Osteoblast (primary cell): Measurements from ENCODE around the gene MAN1B1. TPM values are rescaled to one million over a fixed set of nuclear protein-coding genes. Genes with fewer than 3 reads are reported as not detected.
A peak's percentile ranks its signal among the peaks of the same experiment; 100 is the strongest.

Source experiments
- DNase-seq: peaks from one replicate; pipeline ENCODE4 v3.0.0; 2011; ENCODE audit warnings: low spot score, mixed read lengths; ENCODE audit not compliant: insufficient read length; ENCODE audit errors: missing footprints
- H2AFZ ChIP-seq: 2 replicates; pipeline ENCODE4 v1.6.0; 2011; ENCODE audit warnings: mild to moderate bottlenecking, low read length
- H3K27ac ChIP-seq: 2 replicates; pipeline ENCODE4 v1.5.1; 2011; ENCODE audit warnings: mild to moderate bottlenecking, low read depth, low read length, moderate library complexity
- H3K27me3 ChIP-seq: 2 replicates; pipeline ENCODE4 v1.6.0; 2012; ENCODE audit warnings: mild to moderate bottlenecking, control low read depth, inconsistent platforms, low read length, moderate library complexity; ENCODE audit not compliant: insufficient read depth
- H3K36me3 ChIP-seq: 2 replicates; pipeline ENCODE4 v1.5.1; 2011; ENCODE audit warnings: mild to moderate bottlenecking, low read length, control low read depth, moderate library complexity; ENCODE audit not compliant: insufficient read depth
- H3K4me1 ChIP-seq: 2 replicates; pipeline ENCODE4 v1.5.1; 2011; ENCODE audit warnings: mild to moderate bottlenecking, low read length, control low read depth, moderate library complexity; ENCODE audit not compliant: insufficient read depth
- H3K4me2 ChIP-seq: 2 replicates; pipeline ENCODE4 v1.6.0; 2011; ENCODE audit warnings: mild to moderate bottlenecking, low read length; ENCODE audit not compliant: insufficient read depth
- H3K4me3 ChIP-seq: fragments of 200-600 bp; sonication (generic); 3 replicates; pipeline ENCODE4 v1.5.1; 2012; ENCODE audit warnings: mild to moderate bottlenecking, low read length, inconsistent platforms; ENCODE audit not compliant: insufficient read depth
- H3K79me2 ChIP-seq: 2 replicates; pipeline ENCODE4 v1.6.0; 2012; ENCODE audit warnings: mild to moderate bottlenecking, low read length, control low read depth, inconsistent platforms; ENCODE audit not compliant: insufficient read depth
- H3K9me3 ChIP-seq: 2 replicates; pipeline ENCODE4 v1.5.1; 2011; ENCODE audit warnings: low read depth, low read length, control low read depth
- H4K20me1 ChIP-seq: 2 replicates; pipeline ENCODE4 v1.6.0; 2012; ENCODE audit warnings: mild to moderate bottlenecking, low read length, control low read depth; ENCODE audit not compliant: insufficient read depth
- total RNA-seq: library from RNA; depleted of rRNA; stranded (reverse); fragments of >200 nt; gene quantifications from 2 replicates; pipeline ENCODE4 v1.2.3, GENCODE V29; 2012
- TF ChIP-seq, protein P1 (sequence below): IDR thresholded peaks from 2 replicates; pipeline ENCODE4 v1.5.1; 2011; ENCODE audit warnings: mild to moderate bottlenecking, low read depth, low read length, moderate library complexity; ENCODE audit errors: extremely low read depth

Gene MAN1B1
- total RNA-seq, 1 donor = 94.1 TPM

DNA sequence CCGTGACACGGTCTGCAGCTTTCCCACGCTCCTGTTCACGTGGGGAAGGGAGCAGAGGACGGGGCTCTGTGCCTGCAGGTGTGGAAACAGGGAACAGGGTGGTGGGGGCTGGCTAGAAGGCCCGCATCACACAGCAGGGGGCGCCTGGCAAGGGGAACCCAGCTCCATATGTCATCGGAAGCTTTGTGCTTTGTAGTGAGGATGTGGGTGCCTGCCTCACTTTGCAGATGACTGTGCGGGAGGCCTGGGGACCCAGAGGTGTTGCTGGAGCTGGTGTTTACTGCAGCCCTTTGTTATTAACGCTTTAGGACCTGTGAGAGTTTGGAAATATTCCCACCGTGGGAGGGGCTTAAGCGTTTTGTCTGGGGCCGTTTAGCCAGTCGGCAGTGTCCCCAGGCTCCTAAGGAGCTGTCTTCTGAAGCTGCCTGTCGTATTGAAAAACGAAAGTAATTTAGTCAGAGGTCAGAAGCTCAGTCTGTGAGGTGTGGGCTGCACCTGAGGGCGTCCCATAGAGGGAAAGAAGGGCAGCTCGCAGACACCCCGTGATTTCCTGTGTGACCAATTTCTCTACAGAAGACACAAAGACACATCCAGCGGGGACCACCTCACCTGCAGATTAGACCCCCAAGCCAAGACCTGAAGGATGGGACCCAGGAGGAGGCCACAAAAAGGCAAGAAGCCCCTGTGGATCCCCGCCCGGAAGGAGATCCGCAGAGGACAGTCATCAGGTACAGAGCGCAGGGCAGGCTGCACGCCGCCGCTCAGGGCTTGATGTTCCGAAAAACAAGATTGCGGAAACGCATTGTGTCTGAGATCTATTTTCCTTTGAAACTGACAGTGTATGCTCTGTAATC, 9.1 kb downstream of the MAN1B1 start:
- Histone ChIP-seq H3K79me2 (peaks cover 2% of the 10 kb centered on the region), H4K20me1 (peaks cover 4% of the 10 kb centered on the region), H3K4me3 (no peak overlapping the region), H3K36me3 (peaks cover 43% of the 10 kb centered on the region), H3K4me2 (no peak overlapping the region), H3K9me3 (no peaks in the 10 kb centered on the region), H3K27ac (no peak overlapping the region), H3K4me1 (no peaks in the 10 kb centered on the region), H3K27me3 (no peaks in the 10 kb centered on the region), H2AFZ (no peak overlapping the region)
- TF ChIP-seq, protein P1, sequence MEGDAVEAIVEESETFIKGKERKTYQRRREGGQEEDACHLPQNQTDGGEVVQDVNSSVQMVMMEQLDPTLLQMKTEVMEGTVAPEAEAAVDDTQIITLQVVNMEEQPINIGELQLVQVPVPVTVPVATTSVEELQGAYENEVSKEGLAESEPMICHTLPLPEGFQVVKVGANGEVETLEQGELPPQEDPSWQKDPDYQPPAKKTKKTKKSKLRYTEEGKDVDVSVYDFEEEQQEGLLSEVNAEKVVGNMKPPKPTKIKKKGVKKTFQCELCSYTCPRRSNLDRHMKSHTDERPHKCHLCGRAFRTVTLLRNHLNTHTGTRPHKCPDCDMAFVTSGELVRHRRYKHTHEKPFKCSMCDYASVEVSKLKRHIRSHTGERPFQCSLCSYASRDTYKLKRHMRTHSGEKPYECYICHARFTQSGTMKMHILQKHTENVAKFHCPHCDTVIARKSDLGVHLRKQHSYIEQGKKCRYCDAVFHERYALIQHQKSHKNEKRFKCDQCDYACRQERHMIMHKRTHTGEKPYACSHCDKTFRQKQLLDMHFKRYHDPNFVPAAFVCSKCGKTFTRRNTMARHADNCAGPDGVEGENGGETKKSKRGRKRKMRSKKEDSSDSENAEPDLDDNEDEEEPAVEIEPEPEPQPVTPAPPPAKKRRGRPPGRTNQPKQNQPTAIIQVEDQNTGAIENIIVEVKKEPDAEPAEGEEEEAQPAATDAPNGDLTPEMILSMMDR = no peak
- peak; percentile 47 for DNase-seq

DNA sequence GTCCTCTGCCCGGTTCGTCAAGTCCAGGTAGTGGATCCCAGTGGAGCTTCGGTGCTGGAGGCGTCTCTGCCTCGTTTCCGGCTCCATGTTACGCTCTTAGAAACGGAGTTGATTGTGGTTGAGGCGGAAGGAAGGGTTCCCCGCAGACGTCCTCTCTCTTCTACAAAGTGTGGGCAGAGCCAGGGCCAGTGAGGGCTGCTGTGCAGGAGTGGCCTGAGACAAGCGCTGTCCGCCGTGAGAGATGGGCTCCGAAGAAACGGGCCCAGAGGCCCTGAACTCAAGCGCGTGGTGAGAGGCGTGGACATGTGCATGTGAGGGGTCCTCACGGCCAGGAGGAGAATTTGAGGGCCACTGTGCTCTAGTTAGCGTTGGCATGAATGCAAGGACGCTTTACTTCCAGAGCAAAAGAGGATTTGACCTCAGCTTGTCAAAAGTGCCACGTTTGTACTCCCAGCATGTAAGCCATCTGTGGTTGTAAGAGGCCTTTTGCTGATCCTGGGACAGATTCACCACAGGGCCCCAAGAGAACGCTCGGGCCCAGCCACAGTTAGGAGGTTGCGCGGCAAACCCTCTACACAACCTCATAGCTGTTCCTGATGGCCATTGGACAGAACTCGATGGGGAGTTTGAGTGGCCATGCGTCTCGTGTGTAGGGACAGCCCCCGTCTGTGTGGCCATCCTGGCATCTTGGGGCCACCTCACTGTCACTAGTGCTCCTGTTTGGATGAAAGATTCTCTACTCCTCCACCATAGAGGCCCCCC, 10.2 kb downstream of the MAN1B1 start:
- Histone ChIP-seq H3K4me2 (no peak overlapping the region), H3K4me1 (no peaks in the 10 kb centered on the region), H2AFZ (no peak overlapping the region), H3K9me3 (no peaks in the 10 kb centered on the region), H3K4me3 (no peak overlapping the region), H3K27me3 (no peaks in the 10 kb centered on the region), H4K20me1 (peaks cover 2% of the 10 kb centered on the region), H3K79me2 (no peaks in the 10 kb centered on the region), H3K36me3 (peaks cover 49% of the 10 kb centered on the region), H3K27ac (no peak overlapping the region)
- peak; percentile 36 for DNase-seq
- TF ChIP-seq, protein P1 = no peak

DNA sequence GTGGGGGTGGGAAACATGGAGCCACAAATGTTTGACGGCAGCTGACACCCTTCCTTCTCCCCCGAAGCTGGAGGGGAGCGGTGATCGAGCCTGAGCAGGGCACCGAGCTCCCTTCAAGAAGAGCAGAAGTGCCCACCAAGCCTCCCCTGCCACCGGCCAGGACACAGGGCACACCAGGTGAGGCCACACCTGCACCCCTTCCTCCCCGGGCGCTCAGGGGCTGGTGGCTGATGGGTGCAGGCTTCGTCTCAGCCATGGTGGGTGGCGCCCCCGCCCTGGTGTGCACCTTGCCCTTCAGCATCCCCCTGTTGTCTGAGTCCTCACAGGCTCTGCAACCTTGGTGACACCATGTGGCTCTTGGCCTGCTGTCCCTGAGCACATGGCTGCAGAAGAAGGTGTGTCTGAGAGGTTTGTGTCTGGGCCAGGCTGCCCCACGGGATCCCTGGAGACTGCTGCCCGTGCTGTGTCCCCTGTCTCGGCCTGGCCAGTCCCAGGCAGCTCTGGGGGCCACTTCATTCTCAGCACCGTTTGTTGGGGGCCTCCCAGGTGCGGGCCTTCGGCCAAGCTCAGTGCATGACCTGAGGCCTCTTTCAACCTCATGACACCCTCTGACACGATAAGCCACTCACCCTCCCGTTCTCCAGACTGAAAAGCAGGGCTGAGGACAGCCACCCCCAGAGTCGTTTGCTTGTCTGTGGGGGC, 11.1 kb downstream of the MAN1B1 start:
- Histone ChIP-seq H3K36me3 (peaks cover 51% of the 10 kb centered on the region), H3K27me3 (no peaks in the 10 kb centered on the region), H3K4me3 (no peak overlapping the region), H4K20me1 (peaks cover 10% of the 10 kb centered on the region), H3K79me2 (no peaks in the 10 kb centered on the region), H2AFZ (no peak overlapping the region), H3K9me3 (no peaks in the 10 kb centered on the region), H3K27ac (no peak overlapping the region), H3K4me1 (no peaks in the 10 kb centered on the region), H3K4me2 (no peak overlapping the region)
- DNase-seq = peak; percentile 36
- TF ChIP-seq, protein P1 = no peak

DNA sequence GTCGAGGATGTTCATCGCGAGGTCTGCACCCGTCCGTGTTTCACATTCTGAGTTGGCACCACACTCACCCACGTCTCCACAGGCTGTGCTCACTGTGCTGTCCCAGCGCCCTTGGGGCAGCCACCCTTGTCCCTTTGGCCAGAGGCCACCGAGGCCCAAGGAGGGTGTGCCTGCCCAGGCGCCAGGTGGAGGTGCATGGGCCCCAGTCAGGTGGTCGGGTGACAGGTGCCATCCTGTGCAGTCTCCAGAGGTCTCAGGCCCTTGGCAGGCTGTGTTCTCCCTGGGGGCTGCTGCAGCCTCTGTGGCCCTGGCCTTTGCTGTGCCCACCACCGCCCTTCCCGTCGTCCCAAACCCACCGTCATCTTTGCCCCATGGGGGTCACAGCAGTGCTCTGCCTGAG, 12.4 kb downstream of the MAN1B1 start:
- H2AFZ ChIP-seq = no peak overlapping the region
- H3K27me3 ChIP-seq = no peaks in the 10 kb centered on the region
- no peak overlapping the region for H3K27ac ChIP-seq
- peaks cover 15% of the 10 kb centered on the region for H4K20me1 ChIP-seq
- TF ChIP-seq, protein P1 = no peak
- no peak for DNase-seq
- H3K79me2 ChIP-seq = no peaks in the 10 kb centered on the region
- H3K4me2 ChIP-seq = no peak overlapping the region
- no peaks in the 10 kb centered on the region for H3K4me1 ChIP-seq
- peaks cover 63% of the 10 kb centered on the region for H3K36me3 ChIP-seq
- H3K9me3 ChIP-seq = no peaks in the 10 kb centered on the region
- no peak overlapping the region for H3K4me3 ChIP-seq
